SK-N-SH treated with all-trans-retinoic acid at 6 μM for 48 hours (cell line): ENCODE results near the gene PCDHGB2.

Source experiments
- ZNF70 ChIP-seq: fragments of 450-650 bp; formaldehyde crosslinking; IDR thresholded peaks from 2 replicates; pipeline ENCODE4 v1.5.0; 2020; ENCODE audit warnings: mild to moderate bottlenecking, moderate library complexity

PCDHGB2 gene

GRCh38 chr5:141411575-141411974 lies 51.8 kb downstream of the PCDHGB2 start (continued):
- TF ChIP-seq ZNF70 (CRISPR knock-in tag) = no peak
- TF ChIP-seq, all 23 proteins: peak for 0
